ENCODE data around the gene POLA2.

- TF ChIP-seq POLR2A (IDR thresholded peaks at IDR 0.05) (no peak), CTCF (IDR thresholded peaks at IDR 0.05) (no peak), EP300 (IDR thresholded peaks at IDR 0.05) (no peak), POLR2AphosphoS5 (IDR thresholded peaks at IDR 0.05) (no peak)
Measured at GRCh38 chr11:65338676-65339075, 76.9 kb downstream of the POLA2 start.

Data from sigmoid colon (tissue), 4 donors.